Stimulated activated naive B cell treated with anti-CD40 and anti-IgM and Interleukin-4, amounts not matched to agents 10 μg/mL and 1 μg/mL and 100 μg/mL, for 72 hours (primary cell): ENCODE results near the gene CCDC50.

ENCODE experiments used
- ATAC-seq, 2 donors: fragments of 150-1000 bp; cut with Tn5 transposase; replicated peaks; 2 replicates each; pipeline ENCODE4 v1.10.0; 2021; ENCODE audit warnings: moderate library complexity in 1 of 2
- DNase-seq: peaks from one replicate; pipeline ENCODE4 v3.0.0; 2021
- H3K27ac Mint-ChIP-seq: one replicate; pipeline ENCODE4 v1.8.0; 2022; ENCODE audit warnings: mild to moderate bottlenecking, mixed read lengths
- H3K27me3 Mint-ChIP-seq, 2 donors: one replicate each; pipeline ENCODE4 v1.8.0; 2022; ENCODE audit warnings: mixed read lengths in 2 of 2
- H3K36me3 Mint-ChIP-seq, 2 donors: one replicate each; pipeline ENCODE4 v1.8.0; 2022; ENCODE audit warnings: mixed read lengths in 2 of 2, mild to moderate bottlenecking in 1 of 2
- H3K4me1 Mint-ChIP-seq, 2 donors: one replicate each; pipeline ENCODE4 v1.8.0; 2022; ENCODE audit warnings: mixed read lengths in 2 of 2, mild to moderate bottlenecking in 1 of 2
- H3K4me3 Mint-ChIP-seq, 2 donors: one replicate each; pipeline ENCODE4 v1.8.0; 2022; ENCODE audit warnings: mild to moderate bottlenecking in 2 of 2, mixed read lengths in 2 of 2, moderate library complexity in 1 of 2
- H3K9me3 Mint-ChIP-seq, 2 donors: one replicate each; pipeline ENCODE4 v1.8.0; 2022; ENCODE audit warnings: mixed read lengths in 2 of 2, mild to moderate bottlenecking in 1 of 2

Gene CCDC50, protein sequence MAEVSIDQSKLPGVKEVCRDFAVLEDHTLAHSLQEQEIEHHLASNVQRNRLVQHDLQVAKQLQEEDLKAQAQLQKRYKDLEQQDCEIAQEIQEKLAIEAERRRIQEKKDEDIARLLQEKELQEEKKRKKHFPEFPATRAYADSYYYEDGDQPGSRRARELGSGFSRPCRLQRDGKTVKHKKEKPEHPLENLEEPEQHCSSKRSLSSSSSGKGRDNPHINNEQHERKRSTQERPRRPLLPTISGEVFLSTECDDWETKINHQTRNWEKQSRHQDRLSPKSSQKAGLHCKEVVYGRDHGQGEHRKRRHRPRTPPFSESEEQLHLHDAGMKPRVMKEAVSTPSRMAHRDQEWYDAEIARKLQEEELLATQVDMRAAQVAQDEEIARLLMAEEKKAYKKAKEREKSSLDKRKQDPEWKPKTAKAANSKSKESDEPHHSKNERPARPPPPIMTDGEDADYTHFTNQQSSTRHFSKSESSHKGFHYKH

GRCh38 chr3:191328962-191329653 is at the start of gene CCDC50:
CCDC50 (plus strand) TSS chr3:191329394; CDS start chr3:191329675, 281 bp downstream.
- DNase-seq, result peak; percentile 68
- peaks cover 4 to 6% of the 10 kb centered on the region in 2 donors for H3K36me3 Mint-ChIP-seq
- peak within 1 kb of the TSS; percentile 95 for H3K27ac Mint-ChIP-seq
- H3K4me3 Mint-ChIP-seq, result peak within 1 kb of the TSS; percentile 89 to 90
- no peaks in the 10 kb centered on the region for H3K27me3 Mint-ChIP-seq
- ATAC-seq, result peak; percentile 83 to 88
- H3K9me3 Mint-ChIP-seq, result no peaks in the 10 kb centered on the region
- peaks cover 21 to 42% of the 10 kb centered on the region in 2 donors for H3K4me1 Mint-ChIP-seq

DNA sequence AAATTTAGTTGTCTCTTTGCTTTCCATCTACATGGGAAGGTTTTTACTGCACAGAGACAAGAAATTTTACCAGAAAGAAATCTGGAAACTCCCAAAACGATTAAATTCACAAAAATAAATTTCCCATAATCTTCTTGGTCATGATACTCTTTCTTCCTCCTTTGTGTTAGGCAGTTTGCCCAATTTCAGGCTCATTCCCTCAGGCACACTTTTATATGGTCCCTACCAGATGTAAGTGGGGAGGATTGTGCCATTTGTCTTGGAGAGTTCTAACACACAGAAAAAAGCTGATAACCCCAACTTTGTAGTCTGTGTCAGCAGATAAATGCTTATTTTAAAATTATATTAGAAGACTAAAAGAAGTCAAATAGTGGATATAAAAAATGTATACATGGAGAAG is 49.1 kb upstream of the CCDC50 start:
- no peaks in the 10 kb centered on the region for H3K9me3 Mint-ChIP-seq
- H3K27me3 Mint-ChIP-seq, result no peaks in the 10 kb centered on the region
- DNase-seq (no peak), ATAC-seq (no peak)
- H3K27ac Mint-ChIP-seq, result no peak overlapping the region
- no peak overlapping the region for H3K4me3 Mint-ChIP-seq
- no peaks in the 10 kb centered on the region for H3K36me3 Mint-ChIP-seq
- H3K4me1 Mint-ChIP-seq, result peaks cover 6 to 7% of the 10 kb centered on the region in 2 donors

DNA sequence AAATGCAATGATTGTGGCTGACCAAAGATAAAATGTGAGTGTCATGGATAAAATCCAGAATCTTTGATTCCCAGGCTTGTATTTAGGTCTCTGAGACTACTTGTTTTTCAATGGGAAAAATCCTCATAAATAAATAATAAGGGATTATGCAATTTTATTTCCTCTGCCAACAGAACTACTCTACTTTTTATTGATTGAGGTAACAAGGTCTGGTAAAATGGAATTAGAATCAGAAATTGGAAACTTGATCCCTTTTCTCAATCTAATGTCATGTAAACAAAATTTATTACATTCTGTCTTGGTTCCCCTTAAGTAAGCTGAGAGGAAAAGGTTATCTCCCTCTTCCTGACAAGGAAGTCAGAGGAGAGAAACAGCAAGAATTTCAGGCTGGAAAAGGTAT is 48.3 kb upstream of the CCDC50 start:
- Mint-ChIP-seq H3K36me3 (no peaks in the 10 kb centered on the region), H3K27ac (no peak overlapping the region), H3K9me3 (no peaks in the 10 kb centered on the region), H3K4me3 (no peak overlapping the region), H3K27me3 (no peaks in the 10 kb centered on the region), H3K4me1 (peaks cover 0 to 3% of the 10 kb centered on the region in 2 donors)
- ATAC-seq, result no peak
- DNase-seq, result no peak

- Mint-ChIP-seq H3K36me3 (no peaks in the 10 kb centered on the region), H3K4me3 (no peak overlapping the region), H3K9me3 (peaks cover 0 to 2% of the 10 kb centered on the region in 2 donors), H3K4me1 (peaks cover 0 to 6% of the 10 kb centered on the region in 2 donors), H3K27ac (no peak overlapping the region), H3K27me3 (no peaks in the 10 kb centered on the region)
- ATAC-seq, result no peak
- DNase-seq, result no peak
Observed at GRCh38 chr3:191282251-191283185, 46.7 kb upstream of the CCDC50 start.

DNA sequence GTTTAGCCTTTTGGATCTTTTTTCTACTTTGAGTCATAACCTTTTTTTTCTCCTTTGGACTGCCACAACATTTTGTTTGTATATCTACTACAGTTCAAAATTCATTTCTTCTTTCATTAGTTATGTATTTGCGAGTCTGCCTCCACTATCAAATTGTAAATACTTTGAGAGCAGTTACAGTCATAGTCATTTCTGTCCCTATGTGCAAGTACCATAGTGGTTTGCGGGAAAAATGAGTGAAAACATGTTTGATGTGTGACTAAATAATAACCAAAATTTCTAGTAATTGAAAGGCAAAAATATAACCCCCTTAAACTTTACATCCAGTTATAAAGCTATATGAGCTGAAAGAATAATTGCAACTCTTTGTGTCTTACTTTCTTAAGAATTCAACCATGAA is 45.8 kb upstream of the CCDC50 start:
- Mint-ChIP-seq H3K9me3 (peaks cover 0 to 3% of the 10 kb centered on the region in 2 donors), H3K27me3 (no peaks in the 10 kb centered on the region), H3K27ac (no peak overlapping the region), H3K4me1 (peaks cover 0 to 6% of the 10 kb centered on the region in 2 donors), H3K36me3 (no peaks in the 10 kb centered on the region), H3K4me3 (no peak overlapping the region)
- no peak for DNase-seq
- ATAC-seq, result no peak

DNA sequence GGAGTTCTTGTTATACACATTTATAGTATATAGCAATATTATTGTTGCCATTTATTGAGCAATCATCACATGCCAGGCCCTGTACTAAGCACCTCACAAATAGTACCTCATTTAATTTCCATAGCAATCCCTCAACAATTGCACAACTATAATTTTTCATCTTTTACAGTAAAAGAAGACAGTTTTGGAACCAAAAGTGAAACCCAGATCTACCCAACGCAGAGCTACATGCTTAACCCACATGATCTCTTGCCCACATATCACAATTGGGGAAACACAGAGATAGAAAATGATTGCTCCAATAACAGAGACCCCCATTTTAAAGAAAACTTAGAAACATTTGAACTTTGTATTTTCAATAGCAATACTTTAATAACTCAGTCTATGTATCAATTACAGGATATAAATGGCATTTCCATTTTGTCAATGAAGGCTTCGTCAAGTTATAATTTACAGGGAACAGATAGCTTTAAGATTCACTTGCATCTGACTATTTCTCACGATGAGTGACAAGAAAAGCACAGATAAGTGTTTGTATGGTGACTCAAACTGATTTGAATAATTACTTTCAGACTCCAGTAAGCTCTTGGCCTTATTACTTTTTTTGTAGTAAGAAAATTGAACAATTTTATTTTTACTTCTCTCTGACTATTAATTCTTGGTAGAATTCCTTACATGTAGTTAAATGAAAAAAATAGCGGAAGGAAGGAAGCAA is 38.7 kb upstream of the CCDC50 start:
- Mint-ChIP-seq H3K4me1 (peaks cover 5 to 21% of the 10 kb centered on the region in 2 donors), H3K27me3 (no peaks in the 10 kb centered on the region), H3K4me3 (peak overlapping the region; percentile 34 to 76), H3K9me3 (peaks cover 0 to 3% of the 10 kb centered on the region in 2 donors), H3K27ac (peak overlapping the region; percentile 91), H3K36me3 (no peaks in the 10 kb centered on the region)
- DNase-seq (no peak), ATAC-seq (peak; percentile 93 to 95)

DNA sequence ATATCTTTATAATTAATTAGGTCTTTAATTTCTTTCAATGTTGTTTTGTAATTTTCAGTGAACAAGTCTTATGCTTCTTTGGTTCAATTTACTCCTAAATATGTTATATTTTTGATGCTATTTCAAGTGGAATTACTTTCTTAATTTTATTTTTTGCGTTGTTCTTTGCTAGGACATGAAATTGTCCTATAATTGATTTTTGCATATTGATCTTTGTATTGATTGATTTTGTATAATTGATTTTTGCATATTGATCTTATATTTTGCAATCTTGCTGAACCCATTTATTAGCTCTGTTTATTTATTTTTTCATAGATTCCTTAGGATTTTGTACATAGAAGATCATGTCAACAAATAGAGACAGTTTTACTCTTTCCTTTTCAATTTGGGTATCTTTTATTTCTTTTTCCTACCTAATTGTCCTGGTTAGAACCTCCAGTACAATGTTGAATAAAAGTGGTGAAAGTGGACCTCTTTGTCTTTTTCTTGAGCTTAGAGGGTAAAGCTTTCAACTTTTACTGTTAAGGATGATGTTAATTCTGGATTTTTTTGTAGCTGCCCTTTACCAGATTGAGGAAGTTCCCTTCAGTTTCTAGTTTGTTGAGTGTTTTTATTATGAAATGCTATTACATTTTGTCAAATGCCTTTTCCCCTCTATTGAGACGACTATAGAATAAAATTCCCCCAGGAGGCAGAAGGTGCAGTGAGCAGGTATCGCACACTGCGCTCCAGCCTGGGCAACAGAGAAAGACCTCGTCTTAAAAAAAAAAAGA is 36.8 kb upstream of the CCDC50 start:
- H3K27ac Mint-ChIP-seq, result peak overlapping the region; percentile 83
- no peak for ATAC-seq
- peak overlapping the region; percentile 26 to 37 for H3K4me3 Mint-ChIP-seq
- H3K36me3 Mint-ChIP-seq, result no peaks in the 10 kb centered on the region
- H3K9me3 Mint-ChIP-seq, result peaks cover 0 to 1% of the 10 kb centered on the region in 2 donors
- H3K4me1 Mint-ChIP-seq, result peaks cover 5 to 29% of the 10 kb centered on the region in 2 donors
- no peaks in the 10 kb centered on the region for H3K27me3 Mint-ChIP-seq
- no peak for DNase-seq

- Mint-ChIP-seq H3K4me1 (peaks cover 15 to 44% of the 10 kb centered on the region in 2 donors), H3K9me3 (no peaks in the 10 kb centered on the region), H3K36me3 (peaks cover under 1 to 2% of the 10 kb centered on the region in 2 donors), H3K4me3 (no peak overlapping the region), H3K27ac (peak overlapping the region; percentile 6), H3K27me3 (no peaks in the 10 kb centered on the region)
- ATAC-seq, result no peak
- no peak for DNase-seq
Observed at GRCh38 chr3:191294291-191294690, 34.9 kb upstream of the CCDC50 start.

GRCh38 chr3:191296041-191296541 is 33.1 kb upstream of the CCDC50 start:
- Mint-ChIP-seq H3K27me3 (no peaks in the 10 kb centered on the region), H3K4me1 (peaks cover 23 to 53% of the 10 kb centered on the region in 2 donors), H3K36me3 (peaks cover 4% of the 10 kb centered on the region in 2 donors), H3K9me3 (peaks cover 0 to 2% of the 10 kb centered on the region in 2 donors), H3K27ac (no peak overlapping the region), H3K4me3 (no peak overlapping the region)
- ATAC-seq (peak; percentile 77 to 86), DNase-seq (peak; percentile 52)

DNA sequence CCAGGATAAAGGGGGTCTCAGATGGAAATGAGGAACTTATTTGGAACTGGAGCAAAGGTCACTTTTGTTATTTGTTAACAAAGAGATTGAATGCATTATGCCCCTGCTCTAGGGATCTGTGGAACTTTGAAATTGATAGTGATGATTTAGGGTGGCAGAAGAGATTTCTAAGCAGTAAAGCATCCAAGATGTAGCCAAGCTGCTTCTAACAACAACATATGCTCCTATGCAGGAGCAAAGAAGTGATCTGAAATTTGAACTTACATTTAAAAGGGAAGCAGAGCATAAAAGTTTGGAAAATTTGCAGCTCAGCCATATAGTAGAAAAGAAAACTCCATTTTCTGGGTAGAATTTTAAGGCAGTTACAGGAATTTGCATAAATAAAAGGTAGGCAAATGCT is 30.3 kb upstream of the CCDC50 start:
- DNase-seq, result no peak
- no peak for ATAC-seq
- H3K4me1 Mint-ChIP-seq, result peaks cover 38 to 59% of the 10 kb centered on the region in 2 donors
- H3K36me3 Mint-ChIP-seq, result peaks cover 4% of the 10 kb centered on the region in 2 donors
- H3K27ac Mint-ChIP-seq, result no peak overlapping the region
- H3K9me3 Mint-ChIP-seq, result peaks cover 0 to 2% of the 10 kb centered on the region in 2 donors
- H3K4me3 Mint-ChIP-seq, result peak overlapping the region in 1 of 2 donors; percentile 28
- no peaks in the 10 kb centered on the region for H3K27me3 Mint-ChIP-seq

DNA sequence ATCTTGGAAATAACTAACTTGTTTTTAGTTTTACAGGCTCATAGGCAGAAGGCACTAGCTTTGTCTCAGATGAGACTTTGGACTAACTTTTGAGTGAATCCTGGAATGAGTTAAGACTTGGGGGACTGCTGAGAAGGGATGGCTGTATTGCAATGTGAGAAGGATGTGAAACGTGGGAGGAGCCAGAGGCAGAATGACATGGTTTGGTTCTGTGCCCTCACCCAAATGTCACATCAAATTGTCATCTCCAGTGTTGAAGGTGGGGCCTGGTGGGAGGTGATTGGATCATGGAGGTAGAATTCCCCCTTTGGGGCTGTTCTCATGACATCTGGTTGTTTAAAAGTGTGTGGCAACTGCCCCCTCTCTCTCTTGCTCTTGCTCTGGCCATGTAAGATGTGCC is 28.8 kb upstream of the CCDC50 start:
- H3K36me3 Mint-ChIP-seq, result peaks cover 4% of the 10 kb centered on the region in 2 donors
- H3K27ac Mint-ChIP-seq, result peak overlapping the region; percentile 94
- peaks cover 0 to 2% of the 10 kb centered on the region in 2 donors for H3K9me3 Mint-ChIP-seq
- no peaks in the 10 kb centered on the region for H3K27me3 Mint-ChIP-seq
- ATAC-seq (peak; percentile 70 to 73), DNase-seq (peak; percentile 61)
- H3K4me3 Mint-ChIP-seq, result peak overlapping the region; percentile 36 to 54
- peaks cover 38 to 66% of the 10 kb centered on the region in 2 donors for H3K4me1 Mint-ChIP-seq

GRCh38 chr3:191301017-191301416 is 28.2 kb upstream of the CCDC50 start:
- no peaks in the 10 kb centered on the region for H3K27me3 Mint-ChIP-seq
- H3K4me3 Mint-ChIP-seq, result peak overlapping the region; percentile 36 to 54
- H3K9me3 Mint-ChIP-seq, result peaks cover 0 to 2% of the 10 kb centered on the region in 2 donors
- DNase-seq (peak; percentile 20), ATAC-seq (peak; percentile 75 to 79)
- H3K36me3 Mint-ChIP-seq, result peaks cover 4% of the 10 kb centered on the region in 2 donors
- H3K27ac Mint-ChIP-seq, result peak overlapping the region; percentile 94
- peaks cover 38 to 70% of the 10 kb centered on the region in 2 donors for H3K4me1 Mint-ChIP-seq
